ENCODE measurements around the gene ATP6V0A4. TPM values are rescaled to one million over a fixed set of nuclear protein-coding genes. Genes with fewer than 3 reads are reported as not detected.
"Not testable (repeated sequence)": the region's sequence is repeated elsewhere in the genome, so short reads cannot be mapped to it uniquely, and the experiment has no call there.

ATP6V0A4 gene
- total RNA-seq, 1 experiment from 2014 or later, result 7.7 TPM

- Mint-ChIP-seq H3K9me3 (ENCODE audit: low read depth, unreplicated experiment) (no peaks in the 10 kb centered on the region), H3K4me1 (ENCODE audit: low read depth, unreplicated experiment) (no peaks in the 10 kb centered on the region), H3K27ac (ENCODE audit: unreplicated experiment) (no peak within 1 kb of the TSS), H3K27me3 (ENCODE audit: unreplicated experiment) (no peaks in the 10 kb centered on the region), H3K36me3 (ENCODE audit: insufficient read depth, unreplicated experiment) (no peaks in the 10 kb centered on the region), H3K4me3 (ENCODE audit: low read depth, unreplicated experiment) (no peak within 1 kb of the TSS)
- DNase-seq, result no peak
- TF ChIP-seq CTCF (IDR thresholded peaks at IDR 0.05; ENCODE audit: unreplicated experiment), result no peak
- CTCF ChIA-PET, result no interaction called here
- intact Hi-C loops (cut with micrococcal nuclease; ENCODE audit: unreplicated experiment), result no loop called here
- no TSS peak for BruUV-seq (replicated peaks)
Observed at GRCh38 chr7:138700857-138701536, 97.0 kb downstream of the ATP6V0A4 start, which contains the start of gene SVOPL. Gene SVOPL (minus strand): TSS chr7:138701362. CDS start chr7:138679045, 22,317 bp downstream.

- no peak overlapping the region for H3K4me3 Mint-ChIP-seq (ENCODE audit: low read depth, unreplicated experiment)
- CTCF ChIA-PET, result no interaction called here
- TF ChIP-seq CTCF (IDR thresholded peaks at IDR 0.05; ENCODE audit: unreplicated experiment), result no peak
- H3K9me3 Mint-ChIP-seq (ENCODE audit: low read depth, unreplicated experiment), result no peaks in the 10 kb centered on the region
- no peak for DNase-seq
- H3K4me1 Mint-ChIP-seq (ENCODE audit: low read depth, unreplicated experiment), result no peaks in the 10 kb centered on the region
- H3K36me3 Mint-ChIP-seq (ENCODE audit: insufficient read depth, unreplicated experiment), result no peaks in the 10 kb centered on the region
- H3K27ac Mint-ChIP-seq (ENCODE audit: unreplicated experiment), result no peak overlapping the region
- BruUV-seq (replicated peaks), result no TSS peak
- H3K27me3 Mint-ChIP-seq (ENCODE audit: unreplicated experiment), result no peaks in the 10 kb centered on the region
- intact Hi-C loops (cut with micrococcal nuclease; ENCODE audit: unreplicated experiment), result no loop called here
Observed at GRCh38 chr7:138699661-138700060, 98.3 kb downstream of the ATP6V0A4 start.

- BruUV-seq (replicated peaks), result no TSS peak
- DNase-seq, result no peak
- Mint-ChIP-seq H3K9me3 (ENCODE audit: low read depth, unreplicated experiment) (no peaks in the 10 kb centered on the region), H3K27me3 (ENCODE audit: unreplicated experiment) (no peaks in the 10 kb centered on the region), H3K27ac (ENCODE audit: unreplicated experiment) (no peak overlapping the region), H3K36me3 (ENCODE audit: insufficient read depth, unreplicated experiment) (no peaks in the 10 kb centered on the region), H3K4me1 (ENCODE audit: low read depth, unreplicated experiment) (no peaks in the 10 kb centered on the region), H3K4me3 (ENCODE audit: low read depth, unreplicated experiment) (no peak overlapping the region)
- CTCF ChIA-PET, result no interaction called here
- intact Hi-C loops (cut with micrococcal nuclease; ENCODE audit: unreplicated experiment), result no loop called here
- no peak for TF ChIP-seq CTCF (IDR thresholded peaks at IDR 0.05; ENCODE audit: unreplicated experiment)
Observed at GRCh38 chr7:138698281-138698680, 99.7 kb downstream of the ATP6V0A4 start.

DNA sequence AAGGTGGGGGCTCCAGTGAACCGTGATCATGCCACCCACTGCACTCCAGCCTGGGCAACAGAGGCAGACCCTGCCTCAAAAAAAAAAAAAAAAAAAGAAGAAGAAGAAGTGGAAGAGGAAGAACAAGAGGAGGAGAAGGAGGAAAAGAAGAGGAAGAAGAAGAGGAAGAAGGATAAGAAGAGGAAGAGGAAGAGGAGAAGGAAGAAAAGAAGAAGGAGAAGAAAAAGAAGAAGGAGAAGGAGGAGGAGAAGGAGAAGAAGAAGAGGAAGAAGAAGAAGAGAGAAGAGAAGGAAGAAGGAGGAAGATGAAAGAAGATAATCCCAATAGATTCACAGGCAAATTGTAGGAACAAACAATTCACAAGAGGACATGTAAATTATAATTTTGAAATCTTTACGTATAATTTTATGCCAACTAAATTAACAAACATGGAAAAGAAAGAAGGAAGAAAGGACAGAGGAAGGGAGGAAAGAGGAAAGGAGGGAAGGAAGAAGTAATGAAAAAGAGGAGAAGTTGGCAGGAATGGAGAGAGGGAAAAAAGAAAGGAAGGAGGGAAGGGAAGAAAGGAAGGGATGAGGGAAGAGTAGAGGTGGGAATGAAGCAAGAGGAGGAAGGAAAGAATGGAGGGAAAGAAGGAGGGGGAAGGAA is 100.3 kb downstream of the ATP6V0A4 start:
- TF ChIP-seq CTCF (IDR thresholded peaks at IDR 0.05; ENCODE audit: unreplicated experiment), result no peak
- Mint-ChIP-seq H3K36me3 (ENCODE audit: insufficient read depth, unreplicated experiment) (no peaks in the 10 kb centered on the region), H3K9me3 (ENCODE audit: low read depth, unreplicated experiment) (no peaks in the 10 kb centered on the region), H3K27ac (ENCODE audit: unreplicated experiment) (no peak overlapping the region), H3K4me3 (ENCODE audit: low read depth, unreplicated experiment) (no peak overlapping the region), H3K27me3 (ENCODE audit: unreplicated experiment) (no peaks in the 10 kb centered on the region), H3K4me1 (ENCODE audit: low read depth, unreplicated experiment) (no peaks in the 10 kb centered on the region)
- intact Hi-C loops (cut with micrococcal nuclease; ENCODE audit: unreplicated experiment), result no loop called here
- no TSS peak for BruUV-seq (replicated peaks)
- CTCF ChIA-PET, result no interaction called here
- DNase-seq, result no peak

GRCh38 chr7:138695776-138696175 is 102.2 kb downstream of the ATP6V0A4 start:
- H3K4me1 Mint-ChIP-seq (ENCODE audit: low read depth, unreplicated experiment); H3K27me3 Mint-ChIP-seq (ENCODE audit: unreplicated experiment); H3K9me3 Mint-ChIP-seq (ENCODE audit: low read depth, unreplicated experiment); H3K27ac Mint-ChIP-seq (ENCODE audit: unreplicated experiment); CTCF ChIA-PET; DNase-seq; BruUV-seq (replicated peaks); H3K4me3 Mint-ChIP-seq (ENCODE audit: low read depth, unreplicated experiment); H3K36me3 Mint-ChIP-seq (ENCODE audit: insufficient read depth, unreplicated experiment); intact Hi-C loops (cut with micrococcal nuclease; ENCODE audit: unreplicated experiment): not testable (repeated sequence)

Measured in Calu3 (cell line).